SK-N-SH (cell line): Measurements from ENCODE around the gene METTL26. TPM values are rescaled to one million over a fixed set of nuclear protein-coding genes. Genes with fewer than 3 reads are reported as not detected.

Experiments used
- CTCF ChIA-PET: fragments of 300-600, 350-600 bp; formaldehyde crosslinking; extraction: SDS; loops from one replicate; lab custom pipeline; 2021; lab: Yijun Ruan, JAX
- POLR2A ChIA-PET: fragments of 350-600 bp; sonication (Branson Sonifier 250); formaldehyde crosslinking; extraction: SDS; loops from one replicate; lab custom pipeline; 2020; ENCODE audit warnings: antibody characterized with exemption, inconsistent platforms; lab: Yijun Ruan, JAX
- DNase-seq: peaks from one replicate; pipeline ENCODE4 v3.0.0; 2012
- H2AFZ ChIP-seq: fragments of 200-600 bp; sonication (generic); 2 replicates; pipeline ENCODE4 v1.8.1; 2016; ENCODE audit warnings: antibody characterized with exemption, mild to moderate bottlenecking, low read depth
- H3F3A ChIP-seq: fragments of 200-600 bp; sonication (generic); replicated peaks from 2 replicates; pipeline ENCODE3; 2016; ENCODE audit warnings: antibody characterized with exemption, mild to moderate bottlenecking; ENCODE audit not compliant: insufficient read depth
- H3K27ac ChIP-seq, 2 experiments: fragments of 200-500 bp in 1 of 2; fragments of 200-600 bp in 1 of 2; sonication (Bioruptor generic) in 1 of 2; sonication (generic), shearing (Covaris generic) in 1 of 2; 2 replicates each; pipeline versions ENCODE4 v1.5.1 to v1.6.1; 2014 to 2016; ENCODE audit warnings: low read depth in 2 of 2, inconsistent platforms in 1 of 2, low read length in 1 of 2, mild to moderate bottlenecking in 1 of 2, mixed read lengths in 1 of 2
- H3K27me3 ChIP-seq: fragments of 200-600 bp; sonication (generic), shearing (Covaris generic); 2 replicates; pipeline ENCODE4 v1.6.1; 2016; ENCODE audit warnings: mixed run types; ENCODE audit not compliant: insufficient read depth
- H3K36me3 ChIP-seq, 2 experiments: fragments of 200-500 bp in 1 of 2; fragments of 200-600 bp in 1 of 2; sonication (Bioruptor generic) in 1 of 2; sonication (generic) in 1 of 2; replicated peaks in 1 of 2; 2 replicates each; pipeline versions ENCODE3 to v1.5.1; 2014 to 2016; ENCODE audit warnings: low read length in 1 of 2, mild to moderate bottlenecking in 1 of 2; ENCODE audit not compliant: insufficient read depth in 2 of 2, control insufficient read depth in 1 of 2
- H3K4me1 ChIP-seq, 2 experiments: fragments of 200-500 bp in 1 of 2; fragments of 200-600 bp in 1 of 2; sonication (Bioruptor generic) in 1 of 2; sonication (generic), shearing (Covaris generic) in 1 of 2; 2 replicates each; pipeline versions ENCODE4 v1.5.1 to v1.6.1; 2014 to 2016; ENCODE audit warnings: low read depth in 1 of 2, low read length in 1 of 2, mixed run types in 1 of 2; ENCODE audit not compliant: insufficient read depth in 2 of 2, control insufficient read depth in 1 of 2
- H3K4me2 ChIP-seq: fragments of 200-600 bp; sonication (generic), shearing (Covaris generic); 2 replicates; pipeline ENCODE4 v1.6.1; 2017; ENCODE audit warnings: mixed run types
- H3K4me3 ChIP-seq, 2 experiments: fragments of 200-500 bp in 1 of 2; fragments of 200-600 bp in 1 of 2; sonication (Bioruptor generic) in 1 of 2; sonication (generic), shearing (Covaris generic) in 1 of 2; 2 replicates each; pipeline versions ENCODE4 v1.5.1 to v1.8.1; 2014 to 2016; ENCODE audit warnings: low read depth in 2 of 2, inconsistent platforms in 1 of 2, low read length in 1 of 2, mild to moderate bottlenecking in 1 of 2, mixed read lengths in 1 of 2, moderate library complexity in 1 of 2
- H3K79me2 ChIP-seq: fragments of 200-600 bp; sonication (generic); 2 replicates; pipeline ENCODE4 v1.8.1; 2017; ENCODE audit warnings: mild to moderate bottlenecking; ENCODE audit not compliant: insufficient read depth
- H3K9ac ChIP-seq: fragments of 200-600 bp; sonication (generic); 2 replicates; pipeline ENCODE4 v1.6.1; 2017; ENCODE audit warnings: mixed run types
- H3K9me2 ChIP-seq: fragments of 200-600 bp; sonication (generic); 2 replicates; pipeline ENCODE4 v1.6.1; 2017; ENCODE audit warnings: mixed run types
- H3K9me3 ChIP-seq: fragments of 200-600 bp; sonication (generic); 2 replicates; pipeline ENCODE4 v1.6.1; 2017; ENCODE audit warnings: mixed run types, mild to moderate bottlenecking, moderate library complexity
- H4K20me1 ChIP-seq: fragments of 200-600 bp; sonication (generic); 2 replicates; pipeline ENCODE4 v1.6.1; 2017; ENCODE audit warnings: mild to moderate bottlenecking, mixed run types; ENCODE audit not compliant: insufficient read depth
- CHD2 ChIP-seq: fragments of 150-350 bp; IDR thresholded peaks from 2 replicates; pipeline ENCODE4 v1.6.1; 2018; ENCODE audit warnings: low read length; ENCODE audit not compliant: partially characterized antibody
- ELF1 ChIP-seq: IDR thresholded peaks from 2 replicates; pipeline ENCODE4 v1.4.0; 2012
- EP300 ChIP-seq, 2 experiments: IDR thresholded peaks; 2 replicates each; pipeline versions ENCODE4 v1.4.0 to v1.6.1; 2012; ENCODE audit warnings: borderline replicate concordance in 1 of 2, low read depth in 1 of 2, low read length in 1 of 2
- FOSL2 ChIP-seq: IDR thresholded peaks from 2 replicates; pipeline ENCODE4 v1.4.0; 2012; ENCODE audit warnings: low read depth, mild to moderate bottlenecking, moderate library complexity, borderline replicate concordance
- GABPA ChIP-seq: IDR thresholded peaks from 2 replicates; pipeline ENCODE4 v1.4.0; 2012; ENCODE audit warnings: low read depth, mild to moderate bottlenecking
- IRF3 ChIP-seq: fragments of 150-350 bp; IDR thresholded peaks from 2 replicates; pipeline ENCODE4 v1.6.1; 2016; ENCODE audit warnings: mild to moderate bottlenecking, low read depth, low read length
- MXI1 ChIP-seq: IDR thresholded peaks from 2 replicates; pipeline ENCODE4 v1.6.1; 2012; ENCODE audit warnings: mild to moderate bottlenecking, low read depth, low read length, improper control_type of control experiment
- POLR2AphosphoS5 ChIP-seq: IDR thresholded peaks from 2 replicates; pipeline ENCODE4 v1.6.1; 2012; ENCODE audit warnings: low read depth, low read length
- RAD21 ChIP-seq: IDR thresholded peaks from 2 replicates; pipeline ENCODE4 v1.6.1; 2012; ENCODE audit warnings: mild to moderate bottlenecking, low read length
- RXRA ChIP-seq: IDR thresholded peaks from 2 replicates; pipeline ENCODE4 v1.4.0; 2012; ENCODE audit warnings: low read depth, mild to moderate bottlenecking, borderline replicate concordance
- SIN3A ChIP-seq: IDR thresholded peaks from 2 replicates; pipeline ENCODE4 v1.6.1; 2012; ENCODE audit warnings: low read depth, mild to moderate bottlenecking, low read length, moderate library complexity, borderline replicate concordance
- TAF1 ChIP-seq: IDR thresholded peaks from 2 replicates; pipeline ENCODE4 v1.6.1; 2012; ENCODE audit warnings: low read depth, mild to moderate bottlenecking, low read length, moderate library complexity, borderline replicate concordance
- TCF12 ChIP-seq: IDR thresholded peaks from 2 replicates; pipeline ENCODE4 v1.4.0; 2012
- TEAD4 ChIP-seq: IDR thresholded peaks from 2 replicates; pipeline ENCODE4 v1.4.0; 2012; ENCODE audit warnings: mild to moderate bottlenecking, borderline replicate concordance; ENCODE audit not compliant: insufficient read depth
- YY1 ChIP-seq: IDR thresholded peaks from 2 replicates; pipeline ENCODE4 v1.4.0; 2012; ENCODE audit warnings: low read depth, mild to moderate bottlenecking
- ZBTB33 ChIP-seq: IDR thresholded peaks from 2 replicates; pipeline ENCODE4 v1.4.0; 2012; ENCODE audit warnings: low read depth, borderline replicate concordance
- WGBS: methylation state at CpG from one replicate; pipeline ENCODE4 v1.1.6; 2017; ENCODE audit warnings: low lambda C conversion rate; 5-methylcytosine and 5-hydroxymethylcytosine counted together
- polyA plus RNA-seq, 3 experiments: library from polyadenylated mRNA; depleted of rRNA; stranded (reverse); fragments of >200 nt; gene quantifications; 2 replicates each; pipeline ENCODE4 v1.2.3, GENCODE V29; 2012
- TF ChIP-seq, protein P1 (sequence below): IDR thresholded peaks from 2 replicates; pipeline ENCODE4 v1.4.0; 2012; ENCODE audit warnings: low read depth
- TF ChIP-seq, protein P2 (sequence below): fragments of 200-600 bp; sonication (generic); IDR thresholded peaks from 2 replicates; pipeline ENCODE4 v1.6.1; 2017; ENCODE audit warnings: antibody characterized with exemption, mild to moderate bottlenecking, moderate library complexity

The METTL26 gene
- 158 and 167 TPM in 2 replicates for polyA plus RNA-seq (2012; rRNA removed)
- 83.5 and 115 TPM in 2 replicates for polyA plus RNA-seq (2012; cell fraction: cytosol; rRNA removed)
- polyA plus RNA-seq (2012; cell fraction: nucleus; rRNA removed): 144 and 254 TPM in 2 replicates

DNA sequence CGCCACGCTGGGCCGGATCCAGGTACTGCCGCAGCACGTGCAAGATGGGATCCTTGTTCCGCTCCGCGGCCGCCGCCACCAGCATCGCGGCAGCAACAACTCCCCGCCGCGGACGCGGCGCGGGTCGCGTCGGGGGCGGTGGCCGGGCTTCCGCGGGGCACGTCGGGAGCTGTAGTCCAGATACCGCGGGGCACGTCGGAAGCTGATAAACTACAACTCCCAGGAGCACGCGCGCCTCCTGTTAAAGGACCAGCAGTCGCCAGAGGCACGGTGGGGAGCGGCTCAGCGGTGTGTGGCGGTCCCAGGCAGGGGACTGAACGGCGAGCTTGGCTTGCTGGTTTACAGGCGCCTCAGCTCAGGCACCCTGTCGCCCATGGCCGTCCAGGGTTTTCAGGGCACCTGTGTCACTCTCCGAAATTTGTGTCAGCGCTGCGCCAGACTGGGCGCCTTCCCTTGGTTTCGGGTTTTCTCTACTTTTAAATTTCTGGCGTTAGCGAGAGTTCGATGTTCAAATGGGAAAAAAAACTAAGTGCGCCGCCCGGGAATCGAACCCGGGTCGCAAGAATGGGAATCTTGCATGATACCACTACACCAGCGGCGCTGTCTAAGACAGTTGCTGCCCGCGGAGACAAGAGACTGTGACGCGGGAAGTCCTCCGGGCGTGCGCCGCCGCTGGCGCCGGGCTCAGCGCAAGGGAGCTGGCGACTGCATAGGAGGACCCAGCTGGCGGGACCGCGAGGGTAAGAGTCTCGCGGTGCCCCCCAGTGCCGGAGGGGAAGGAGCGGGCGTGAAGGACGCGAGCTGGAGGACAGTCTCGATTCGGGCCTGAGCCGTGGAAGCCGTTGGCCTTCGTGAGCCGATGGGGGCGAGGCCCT, at the start of gene METTL26:
Gene METTL26, minus strand, starts transcription at position 100 of the 875 bp plus-strand sequence. Its CDS starts 15 bp downstream, at position 85.
- Histone ChIP-seq H4K20me1 (no peaks in the 10 kb centered on the region; the same call in 1 of the 2 replicates), H3K4me3 (peak within 1 kb of the TSS; percentile 78 to 87), H3K27ac (peak within 1 kb of the TSS; percentile 94 to 98), H3K9ac (peak within 1 kb of the TSS; percentile 90), H3K36me3 (peaks cover 0 to 16% of the 10 kb centered on the region in 2 experiments), H3K27me3 (no peaks in the 10 kb centered on the region), H2AFZ (peak within 1 kb of the TSS; percentile 68; the same call in 1 of the 2 replicates), H3K4me1 (peaks cover 0 to 33% of the 10 kb centered on the region in 2 experiments; a peak in 1 of 4 replicates), H3K4me2 (peak within 1 kb of the TSS; percentile 90), H3K9me2 (no peaks in the 10 kb centered on the region), H3K79me2 (peaks cover 12% of the 10 kb centered on the region; the same call in 1 of the 2 replicates), H3F3A (peaks cover 13% of the 10 kb centered on the region), H3K9me3 (no peaks in the 10 kb centered on the region)
- WGBS: 1% methylated on average over 45 of the region's 91 CpGs
- CTCF ChIA-PET: interaction anchor here (0.9 to 2.2 kb wide), 8 partner anchors 9 to 1569 kb away, joined by 3 to 11 read pairs (median 3); partner anchors contain the start of genes JMJD8, MLST8, WDR24 and WDR90
- DNase-seq: peak; percentile 94
- POLR2A ChIA-PET: interaction anchor here (0.7 to 1.6 kb wide), 8 partner anchors 12 to 109 kb away, joined by 3 to 5 read pairs (median 4); partner anchors contain the start of genes ANTKMT, CAPN15, RAB40C and WDR90
- TF ChIP-seq FOSL2: peak; percentile 70
- TF ChIP-seq RXRA: no peak
- TF ChIP-seq TCF12: peak; percentile 18; the same call in 1 of the 2 replicates
- TF ChIP-seq ELF1: 0 out of 2 replicates have a peak, but pooled peaks have one; percentile 41
- no peak for TF ChIP-seq IRF3
- TF ChIP-seq CHD2: peak; percentile 84
- TF ChIP-seq, protein P1, sequence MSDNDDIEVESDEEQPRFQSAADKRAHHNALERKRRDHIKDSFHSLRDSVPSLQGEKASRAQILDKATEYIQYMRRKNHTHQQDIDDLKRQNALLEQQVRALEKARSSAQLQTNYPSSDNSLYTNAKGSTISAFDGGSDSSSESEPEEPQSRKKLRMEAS: peak; percentile 83
- TF ChIP-seq, protein P2, sequence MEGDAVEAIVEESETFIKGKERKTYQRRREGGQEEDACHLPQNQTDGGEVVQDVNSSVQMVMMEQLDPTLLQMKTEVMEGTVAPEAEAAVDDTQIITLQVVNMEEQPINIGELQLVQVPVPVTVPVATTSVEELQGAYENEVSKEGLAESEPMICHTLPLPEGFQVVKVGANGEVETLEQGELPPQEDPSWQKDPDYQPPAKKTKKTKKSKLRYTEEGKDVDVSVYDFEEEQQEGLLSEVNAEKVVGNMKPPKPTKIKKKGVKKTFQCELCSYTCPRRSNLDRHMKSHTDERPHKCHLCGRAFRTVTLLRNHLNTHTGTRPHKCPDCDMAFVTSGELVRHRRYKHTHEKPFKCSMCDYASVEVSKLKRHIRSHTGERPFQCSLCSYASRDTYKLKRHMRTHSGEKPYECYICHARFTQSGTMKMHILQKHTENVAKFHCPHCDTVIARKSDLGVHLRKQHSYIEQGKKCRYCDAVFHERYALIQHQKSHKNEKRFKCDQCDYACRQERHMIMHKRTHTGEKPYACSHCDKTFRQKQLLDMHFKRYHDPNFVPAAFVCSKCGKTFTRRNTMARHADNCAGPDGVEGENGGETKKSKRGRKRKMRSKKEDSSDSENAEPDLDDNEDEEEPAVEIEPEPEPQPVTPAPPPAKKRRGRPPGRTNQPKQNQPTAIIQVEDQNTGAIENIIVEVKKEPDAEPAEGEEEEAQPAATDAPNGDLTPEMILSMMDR: no peak
- TF ChIP-seq POLR2AphosphoS5: peak; percentile 80
- 0 out of 4 replicates have a peak, but pooled peaks of 1 of the 2 experiments have one; percentile 1 for TF ChIP-seq EP300 (IDR thresholded peaks at IDR 0.05; ENCODE audit: borderline replicate concordance in 1 of 2, low read depth in 1 of 2, low read length in 1 of 2)
- peak; percentile 52; the same call in 1 of the 2 replicates for TF ChIP-seq GABPA
- TF ChIP-seq TEAD4: peak; percentile 94
- TF ChIP-seq SIN3A: peak; percentile 60; the same call in 1 of the 2 replicates
- no peak for TF ChIP-seq RAD21
- TF ChIP-seq ZBTB33: peak; percentile 85; the same call in 1 of the 2 replicates
- TF ChIP-seq YY1: peak; percentile 18; the same call in 1 of the 2 replicates
- TF ChIP-seq TAF1: 0 out of 2 replicates have a peak, but pooled peaks have one; percentile 19
- peak; percentile 96 for TF ChIP-seq MXI1
